Left lung (tissue), 10 donors: ENCODE results near the gene ZDHHC19. TPM values are rescaled to one million over a fixed set of nuclear protein-coding genes. Genes with fewer than 3 reads are reported as not detected.
"Not testable (repeated sequence)": the region's sequence is repeated elsewhere in the genome, so short reads cannot be mapped to it uniquely, and the experiment has no call there.

Experiments used
- ATAC-seq: fragments of 200-7000 bp; cut with Tn5 transposase; one replicate; pipeline ENCODE4 v1.9.1; 2020; ENCODE audit warnings: moderate library complexity
- DNase-seq, 4 donors: peaks; one replicate each; pipeline ENCODE4 v3.0.0-alpha.2; 2013 to 2020
- H3K27ac ChIP-seq, 2 donors: fragments of 200-600 bp; sonication (generic) in 1 of 2; one replicate each; pipeline versions ENCODE4 v1.5.0 to v1.8.0; 2020 to 2021
- H3K27me3 ChIP-seq, 2 donors: fragments of 200-600 bp; sonication (generic) in 1 of 2; one replicate each; pipeline versions ENCODE4 v1.5.0 to v1.8.0; 2020 to 2021
- H3K36me3 ChIP-seq, 2 donors: fragments of 200-600 bp; sonication (generic) in 1 of 2; one replicate each; pipeline versions ENCODE4 v1.5.0 to v1.8.0; 2020 to 2021
- H3K4me1 ChIP-seq, 2 donors: fragments of 200-600 bp; one replicate each; pipeline ENCODE4 v1.8.0; 2021
- H3K4me3 ChIP-seq, 2 donors: fragments of 200-600 bp; sonication (generic) in 1 of 2; one replicate each; pipeline versions ENCODE4 v1.5.0 to v1.8.0; 2020 to 2021; ENCODE audit warnings: mild to moderate bottlenecking in 1 of 2
- H3K9me3 ChIP-seq, 2 donors: fragments of 200-600 bp; sonication (generic) in 1 of 2; one replicate each; pipeline versions ENCODE4 v1.5.0 to v1.8.0; 2020 to 2021
- CTCF ChIP-seq, 2 donors: fragments of 200-600 bp; sonication (generic) in 1 of 2; IDR thresholded peaks; one replicate each; pipeline versions ENCODE4 v1.5.0 to v1.8.0; 2021; ENCODE audit warnings: antibody characterized with exemption in 2 of 2
- intact Hi-C, 2 donors: fragments of 100-400 bp; cut with DNase I; formaldehyde crosslinking; loops; one replicate each; pipeline versions ENCODE4 v1.11.2 to v1.14.2; 2022
- polyA plus RNA-seq, 6 donors: library from polyadenylated mRNA; unstranded; fragments of 120-200 nt; gene quantifications; one replicate each; pipeline ENCODE4 v1.2.1, GENCODE V29; 2013; ENCODE audit not compliant: insufficient read length in 6 of 6
- total RNA-seq, 2 donors: library from RNA; stranded (reverse); fragmentation: NEBNext Ultra II Directional; extraction: Animal tissue kit (Norgen Biotek cat#: 25700); gene quantifications; one replicate each; pipeline ENCODE4 v1.2.1, GENCODE V29; 2021
- donor health status: DM: no; HTN: yes; CAD: no.
- donor health status: DM: no; HTN: no; CAD: no.

The ZDHHC19 gene
- total and polyA plus RNA-seq, 8 donors: 0.20 to 8.8 (median 0.48) TPM; not detected in 3

DNA sequence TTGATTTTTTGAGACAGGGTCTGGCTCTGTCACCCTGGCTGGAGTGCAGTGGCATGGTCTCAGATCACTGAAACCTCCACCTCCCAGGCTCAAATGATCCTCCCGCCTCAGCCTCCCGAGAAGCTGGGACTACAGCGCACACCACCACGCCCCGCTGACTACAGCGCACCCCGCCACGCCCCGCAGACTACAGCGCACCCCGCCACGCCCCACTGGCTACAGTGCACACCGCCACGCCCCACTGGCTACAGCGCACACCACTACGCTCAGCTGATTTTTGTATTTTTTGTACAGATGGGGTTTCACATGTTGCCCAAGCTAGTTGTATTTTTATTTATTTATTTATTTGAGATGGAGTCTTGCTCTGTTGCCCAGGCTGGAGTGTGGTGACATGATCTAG is 40.7 kb upstream of the ZDHHC19 start:
- ATAC-seq: no peak
- no peak for TF ChIP-seq CTCF (IDR thresholded peaks at IDR 0.05)
- Histone ChIP-seq H3K27me3 (no peaks in the 10 kb centered on the region), H3K27ac (no peak overlapping the region), H3K4me1 (peaks cover 0 to 5% of the 10 kb centered on the region in 2 donors), H3K36me3 (peaks cover 0 to 50% of the 10 kb centered on the region in 2 donors), H3K9me3 (no peaks in the 10 kb centered on the region), H3K4me3 (no peak overlapping the region)
- no peak for DNase-seq
- intact Hi-C loops: loop anchor here in 1 of 2 donors (10.0 kb wide), 1 partner anchor 273 kb away; no protein-coding TSS in a partner anchor

DNA sequence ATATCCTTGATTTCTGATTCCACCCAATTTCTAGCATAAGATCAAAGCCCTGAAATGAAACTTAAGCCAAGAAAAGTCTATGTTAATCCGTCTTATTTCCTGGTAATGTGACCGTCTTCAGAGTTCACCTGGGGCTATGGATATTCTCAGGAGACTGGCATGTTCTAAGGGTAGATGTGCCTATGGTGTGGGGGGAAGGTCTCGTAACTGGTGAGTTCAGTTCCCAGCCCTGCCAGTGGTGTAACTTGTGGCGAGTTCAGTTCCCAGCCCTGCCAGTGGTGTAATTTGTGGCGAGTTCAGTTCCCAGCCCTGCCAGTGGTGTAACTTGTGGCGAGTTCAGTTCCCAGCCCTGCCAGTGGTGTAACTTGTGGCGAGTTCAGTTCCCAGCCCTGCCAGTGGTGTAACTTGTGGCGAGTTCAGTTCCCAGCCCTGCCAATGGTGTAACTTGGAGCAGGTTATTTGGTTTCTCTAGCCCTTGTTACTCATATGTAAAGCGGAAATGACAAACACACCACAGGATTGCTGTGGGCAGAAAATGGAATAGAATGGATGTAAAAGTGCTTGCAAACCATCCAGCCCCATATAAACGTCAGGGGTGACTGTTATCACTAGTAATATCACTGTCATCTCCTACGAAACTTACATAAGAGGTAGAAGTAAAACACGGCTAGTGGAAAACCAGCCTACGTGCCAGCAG is 35.6 kb upstream of the ZDHHC19 start:
- H3K36me3 ChIP-seq: peaks cover 0 to 57% of the 10 kb centered on the region in 2 donors
- no peak for ATAC-seq
- DNase-seq: no peak
- H3K4me3 ChIP-seq: no peak overlapping the region
- no peak for TF ChIP-seq CTCF (IDR thresholded peaks at IDR 0.05)
- peak overlapping the region in 1 of 2 donors; percentile 68 for H3K27ac ChIP-seq
- peaks cover 0 to 5% of the 10 kb centered on the region in 2 donors for H3K4me1 ChIP-seq
- intact Hi-C loops: no loop called here
- no peaks in the 10 kb centered on the region for H3K27me3 ChIP-seq
- H3K9me3 ChIP-seq: no peaks in the 10 kb centered on the region

- H3K27ac ChIP-seq, H3K27me3 ChIP-seq, H3K9me3 ChIP-seq, intact Hi-C loops, H3K4me1 ChIP-seq, DNase-seq, ATAC-seq, H3K4me3 ChIP-seq: not testable (repeated sequence)
- peaks cover 0 to 83% of the 10 kb centered on the region in 2 donors for H3K36me3 ChIP-seq
These were observed 33.0 kb upstream of the ZDHHC19 start for GRCh38 chr3:196244166-196244565.

DNA sequence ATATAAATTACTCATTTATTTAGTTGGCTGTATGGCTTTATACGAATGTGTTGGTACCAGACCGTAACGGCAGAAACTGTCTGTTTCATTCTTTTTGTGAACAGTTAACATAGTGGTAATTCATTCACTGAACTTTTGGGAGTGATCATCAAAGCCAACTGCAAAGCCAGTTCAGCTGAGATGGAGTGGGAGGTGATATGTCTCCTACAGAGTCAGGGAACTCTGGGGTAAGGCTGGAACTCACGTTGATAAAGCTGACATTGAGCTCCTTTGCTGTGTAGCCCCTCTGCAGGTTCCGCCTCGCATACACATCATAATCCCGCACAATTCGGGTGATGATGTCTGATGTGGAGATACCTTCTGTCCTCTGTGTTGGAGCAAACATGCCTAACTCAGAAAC is 30.5 kb upstream of the ZDHHC19 start:
- H3K36me3 ChIP-seq: peaks cover 0 to 85% of the 10 kb centered on the region in 2 donors
- no peak overlapping the region for H3K27ac ChIP-seq
- no peaks in the 10 kb centered on the region for H3K27me3 ChIP-seq
- intact Hi-C loops: no loop called here
- no peak for TF ChIP-seq CTCF (IDR thresholded peaks at IDR 0.05)
- no peak for ATAC-seq
- no peaks in the 10 kb centered on the region for H3K4me1 ChIP-seq
- no peaks in the 10 kb centered on the region for H3K9me3 ChIP-seq
- H3K4me3 ChIP-seq: no peak overlapping the region
- DNase-seq: no peak

DNA sequence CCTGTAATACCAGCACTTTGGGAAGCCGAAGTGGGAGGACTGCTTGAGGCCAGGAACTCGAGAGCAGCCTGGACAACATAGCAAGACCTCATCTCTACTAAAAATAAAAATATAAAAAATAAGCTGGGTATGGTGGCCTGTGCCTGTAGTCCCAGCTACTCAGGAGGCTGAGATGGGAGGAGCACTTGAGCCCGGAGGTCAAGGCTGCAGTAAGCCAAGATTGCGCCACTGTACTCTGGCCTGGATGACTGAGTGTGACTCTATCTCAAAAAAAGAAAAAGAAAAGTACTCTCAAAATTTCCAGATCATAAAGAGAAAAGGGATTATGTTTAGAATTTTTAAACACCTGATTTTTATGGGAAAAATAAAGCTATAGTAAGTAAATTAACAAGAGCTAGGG is 29.2 kb upstream of the ZDHHC19 start:
- Histone ChIP-seq H3K36me3 (peaks cover 0 to 77% of the 10 kb centered on the region in 2 donors), H3K4me3 (no peak overlapping the region), H3K9me3 (no peaks in the 10 kb centered on the region), H3K27me3 (no peaks in the 10 kb centered on the region), H3K27ac (no peak overlapping the region), H3K4me1 (peaks cover 0 to 9% of the 10 kb centered on the region in 2 donors)
- DNase-seq (no peak), ATAC-seq (no peak)
- intact Hi-C loops: no loop called here
- TF ChIP-seq CTCF (IDR thresholded peaks at IDR 0.05): no peak
